Inflammatory macrophage (primary cell): Measurements from ENCODE around the gene NRM.

ENCODE experiments used
- DNase-seq, 2 donors: peaks; one replicate each; pipeline ENCODE4 v3.0.0-alpha.2; 2020 to 2022

The NRM gene

GRCh38 chr6:30687659-30688431 lies 2.9 kb downstream of the NRM start:
- no peak for DNase-seq

- peak; percentile 92 to 94 for DNase-seq
These were observed 3.7 kb downstream of the NRM start for GRCh38 chr6:30686908-30687658.

- peak; percentile 66 to 72 for DNase-seq
These were observed 4.5 kb downstream of the NRM start, which contains the start of gene PPP1R18 for GRCh38 chr6:30686009-30686907. PPP1R18 (minus strand) TSS chr6:30686645; CDS start chr6:30686018, 627 bp downstream.

GRCh38 chr6:30685157-30686008 lies 5.4 kb downstream of the NRM start:
- DNase-seq = peak in 1 of 2 donors; percentile 30

DNA sequence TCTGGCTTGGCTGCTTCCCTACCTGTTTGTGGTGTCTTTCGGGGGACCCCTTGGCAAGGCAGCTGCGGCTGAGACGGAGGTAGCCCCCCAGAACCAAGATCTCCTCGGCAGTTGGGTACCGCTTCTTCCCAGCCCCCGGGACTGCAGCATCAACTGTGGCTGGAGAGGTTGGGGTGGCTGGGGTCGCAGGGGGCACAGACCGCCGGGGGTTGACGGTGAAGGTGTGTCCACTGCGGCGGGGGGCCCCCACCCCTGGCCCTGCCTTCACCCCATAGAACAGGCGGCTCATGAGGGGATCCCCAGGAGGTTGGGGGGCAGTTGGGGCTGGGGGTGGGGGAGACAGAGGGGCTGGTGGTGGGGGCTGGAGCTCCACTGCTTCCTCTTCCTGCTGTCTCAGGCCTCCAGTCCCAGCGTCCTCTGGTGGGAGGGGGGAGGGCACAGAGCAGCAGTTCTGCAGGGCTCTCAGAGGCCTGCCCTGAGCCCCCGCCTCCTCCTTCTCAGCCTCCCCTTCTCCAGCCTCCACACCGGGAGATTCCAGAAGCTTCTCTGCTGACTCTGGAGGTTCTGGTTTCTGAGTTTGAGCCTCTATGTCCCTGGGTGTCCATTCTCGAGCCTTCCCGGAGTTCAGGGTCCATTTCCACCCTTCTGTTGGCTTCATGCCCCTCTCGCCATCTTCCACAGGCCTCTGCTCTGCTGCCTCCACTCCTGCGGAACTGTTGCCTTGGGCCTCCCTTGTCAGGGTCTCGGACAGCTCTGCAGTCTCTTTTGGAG lies 6.2 kb downstream of the NRM start:
- DNase-seq = peak; percentile 56 to 74

- DNase-seq = no peak
These were observed 6.8 kb downstream of the NRM start for GRCh38 chr6:30683980-30684338.

GRCh38 chr6:30683183-30683979 lies 7.4 kb downstream of the NRM start:
- peak in 1 of 2 donors; percentile 12 for DNase-seq

DNA sequence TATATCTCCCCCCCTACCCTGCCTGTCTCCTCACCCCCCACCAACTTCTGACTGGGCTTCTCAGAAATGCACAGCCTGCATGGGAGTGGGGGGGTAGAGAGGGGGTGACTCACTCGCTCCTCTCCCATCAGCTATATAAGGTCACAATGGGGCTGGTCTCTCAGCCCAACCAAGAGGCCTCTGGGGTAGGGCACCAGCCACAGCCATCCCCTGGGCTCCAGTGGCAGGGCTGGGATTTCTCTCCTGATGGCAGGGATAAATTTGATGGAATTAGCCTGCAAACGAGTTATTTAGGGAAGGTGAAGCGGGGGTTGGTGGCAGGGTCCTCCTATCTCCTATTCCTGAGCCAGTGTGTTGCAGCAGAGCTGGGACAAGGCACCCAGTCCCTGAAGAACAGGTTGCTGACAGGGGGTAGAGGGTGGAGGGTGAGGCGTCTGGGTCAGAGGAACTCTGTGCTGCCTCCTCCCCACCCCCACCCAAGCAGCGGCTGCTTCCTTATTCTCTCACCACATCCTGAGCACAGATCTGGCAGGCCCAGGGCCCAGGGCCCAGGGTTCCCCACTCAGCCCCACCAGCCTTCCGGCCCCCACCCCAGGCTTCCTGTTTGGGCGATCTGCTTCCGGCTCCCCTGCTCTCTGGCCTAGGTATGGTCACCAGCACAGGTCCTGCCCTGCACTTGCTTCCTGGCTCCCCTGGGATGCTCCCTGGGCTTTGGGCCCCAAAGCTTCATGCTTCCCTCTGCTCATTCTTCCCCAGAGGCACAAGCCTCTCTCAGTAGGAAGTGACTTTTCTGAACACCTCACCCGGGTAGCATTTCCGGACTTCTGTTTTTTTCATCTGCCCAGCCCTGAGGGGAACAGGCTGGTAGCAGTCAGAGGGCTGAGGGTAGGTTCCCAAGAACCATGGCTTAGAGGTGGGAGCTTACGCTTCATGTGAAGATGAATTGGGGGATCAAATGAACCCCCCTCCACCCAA lies 8.4 kb downstream of the NRM start:
- peak; percentile 80 to 88 for DNase-seq

DNA sequence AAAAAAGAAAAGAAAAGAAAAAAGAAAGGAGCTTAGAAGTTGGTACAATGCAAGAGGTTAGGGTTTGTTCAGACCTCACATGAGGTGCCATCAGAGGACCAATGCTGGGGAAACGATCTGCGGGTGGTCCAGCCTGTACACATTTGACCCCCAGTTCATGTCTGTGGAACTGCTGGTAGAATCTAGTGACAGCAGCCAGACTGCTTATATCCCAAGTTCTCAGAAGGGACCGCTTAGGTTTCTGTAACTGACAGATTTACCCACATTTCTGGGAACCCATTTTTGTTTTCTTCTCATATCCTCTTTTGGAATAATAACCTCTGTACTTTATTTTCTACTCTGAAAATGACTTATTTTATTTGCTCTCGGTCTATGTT lies 9.0 kb downstream of the NRM start:
- DNase-seq = no peak

- DNase-seq = no peak
These were observed 10.8 kb downstream of the NRM start for GRCh38 chr6:30679765-30680535.

GRCh38 chr6:30678964-30679726 lies 11.6 kb downstream of the NRM start:
- peak; percentile 83 to 86 for DNase-seq

- no peak for DNase-seq
These were observed 14.0 kb downstream of the NRM start for GRCh38 chr6:30676660-30677285.

DNA sequence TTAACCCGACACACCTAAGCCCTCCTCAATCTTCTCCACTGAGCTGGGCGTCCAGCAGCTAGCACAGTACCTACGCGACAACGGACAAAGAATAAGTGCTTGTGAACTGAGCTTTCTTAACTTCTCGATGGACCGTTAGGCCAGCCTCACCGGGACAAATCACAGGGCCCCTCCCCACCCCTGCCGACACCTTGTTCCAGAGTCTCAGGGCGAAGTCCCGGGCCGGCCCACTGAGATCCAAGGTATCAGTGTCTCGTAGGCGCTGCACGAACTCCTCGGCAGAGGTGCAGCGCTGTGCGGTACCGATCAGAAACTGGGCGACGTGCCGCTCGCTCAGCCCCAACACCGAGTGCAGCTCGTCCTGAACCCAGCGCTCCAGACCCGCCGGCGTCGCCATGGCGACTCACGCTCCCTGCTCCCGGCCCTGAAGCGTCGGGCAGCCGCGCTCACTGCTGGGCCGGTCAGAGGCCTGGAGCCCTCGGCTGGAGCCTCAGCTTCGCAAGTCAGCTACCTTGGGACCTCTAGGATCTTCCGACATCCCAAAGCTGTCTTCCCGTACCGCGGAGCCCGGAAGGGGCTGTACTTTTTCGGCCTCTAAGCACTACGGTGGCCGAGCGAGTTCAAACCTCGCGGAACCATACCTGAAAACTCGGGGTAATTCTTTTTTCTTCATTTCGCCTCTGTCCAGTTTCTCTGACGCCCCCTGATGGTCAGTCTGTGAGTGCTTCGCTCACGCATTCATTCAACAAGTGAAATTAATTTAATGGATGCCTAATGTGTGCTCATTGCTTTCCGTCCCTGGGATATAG lies 18.1 kb downstream of the NRM start, which contains the start of gene DHX16:
TSS of gene DHX16 (minus strand) at position 562 of the 809 bp plus-strand sequence. CDS start at position 397, 165 bp downstream.
- DNase-seq = peak; percentile 97

DNA sequence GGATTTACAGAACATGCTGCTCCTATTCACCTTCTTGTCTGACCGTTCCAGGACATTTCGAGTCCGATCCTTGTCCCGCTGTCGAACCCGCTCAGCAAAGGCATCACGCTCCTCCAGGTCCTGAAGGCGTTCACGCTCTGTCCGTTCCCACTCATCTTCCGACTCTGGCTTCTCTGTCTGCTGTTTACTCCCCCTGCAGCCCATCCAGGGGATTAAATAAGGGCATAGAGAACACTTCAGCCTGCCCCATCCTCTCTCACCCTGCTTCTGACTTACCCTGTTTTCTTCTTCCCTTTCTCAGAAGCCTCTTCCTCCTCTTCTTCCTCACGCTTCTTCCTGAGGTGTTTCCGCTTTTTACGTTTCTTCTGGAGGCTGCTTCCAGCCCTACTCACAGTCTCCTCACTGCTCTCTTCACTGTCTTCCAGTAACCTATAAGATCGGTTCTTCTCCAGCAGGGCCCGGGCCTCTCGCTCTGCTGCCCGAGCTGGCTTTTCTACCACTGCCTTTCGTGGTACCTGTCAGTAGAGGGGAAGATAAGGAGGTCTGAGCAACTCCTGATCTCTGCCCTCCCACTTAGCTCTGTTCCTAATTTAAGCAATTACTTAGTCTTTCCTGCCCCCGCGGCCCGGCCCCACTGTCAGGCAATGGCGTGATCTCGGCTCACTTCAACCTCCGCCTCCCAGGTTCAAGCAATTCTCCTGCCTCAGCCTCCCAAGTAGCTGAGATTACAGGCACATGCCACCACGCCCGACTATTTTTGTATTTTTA lies 19.8 kb downstream of the NRM start:
- no peak for DNase-seq

GRCh38 chr6:30666300-30666699 lies 24.5 kb downstream of the NRM start:
- DNase-seq = peak; percentile 44 to 63
